ENCODE data around the gene PNPLA7.
"Not testable (repeated sequence)": the region's sequence is repeated elsewhere in the genome, so short reads cannot be mapped to it uniquely, and the experiment has no call there.

PNPLA7 gene

DNA sequence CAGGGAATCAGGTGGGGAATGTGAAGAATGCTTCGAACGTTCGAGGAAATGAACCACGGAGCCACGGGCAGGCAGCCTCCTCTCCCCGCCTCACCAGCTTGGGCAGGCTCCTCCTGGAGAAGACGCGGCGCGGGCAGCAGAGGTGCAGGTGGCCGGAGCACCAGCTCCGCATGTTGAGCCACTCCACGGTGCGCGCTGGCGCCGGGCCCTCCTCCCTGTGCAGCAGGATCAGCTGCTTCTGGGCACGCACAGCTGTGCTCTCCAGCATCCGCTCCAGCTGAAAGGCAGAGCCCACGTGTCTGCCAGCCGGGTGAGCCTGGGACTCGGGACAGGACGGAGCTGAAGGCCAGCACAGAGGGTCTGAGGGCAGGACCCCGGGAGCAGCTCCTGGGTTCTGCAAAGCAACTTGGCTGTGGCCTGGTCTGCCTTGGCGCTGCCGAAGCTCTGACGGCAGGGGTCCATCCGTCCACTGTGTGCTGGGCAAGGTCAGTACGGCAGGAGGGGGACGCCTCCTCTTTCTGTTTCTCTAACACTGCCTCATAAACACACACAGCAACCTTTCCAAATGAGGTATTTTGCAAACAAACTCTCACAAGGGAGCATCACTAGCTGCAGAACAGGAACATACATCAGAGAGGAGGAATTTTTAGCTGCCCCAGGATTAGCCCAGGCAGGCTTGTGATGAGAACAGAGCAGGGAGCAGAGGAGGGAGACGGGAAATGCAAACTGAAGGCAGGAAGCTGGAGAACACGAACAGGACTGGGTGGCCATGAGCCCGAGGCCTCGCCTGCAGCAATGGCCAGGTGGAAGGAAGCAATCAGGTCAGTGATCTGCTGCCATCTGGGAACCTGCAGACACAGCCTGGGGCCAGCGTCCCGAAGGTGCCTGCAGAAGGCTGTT is 71.0 kb downstream of the PNPLA7 start:
- no peak for DNase-seq (ENCODE audit: low read depth)

- no peak for DNase-seq (ENCODE audit: low read depth)
Measured at GRCh38 chr9:137478613-137478961, 71.6 kb downstream of the PNPLA7 start.

DNA sequence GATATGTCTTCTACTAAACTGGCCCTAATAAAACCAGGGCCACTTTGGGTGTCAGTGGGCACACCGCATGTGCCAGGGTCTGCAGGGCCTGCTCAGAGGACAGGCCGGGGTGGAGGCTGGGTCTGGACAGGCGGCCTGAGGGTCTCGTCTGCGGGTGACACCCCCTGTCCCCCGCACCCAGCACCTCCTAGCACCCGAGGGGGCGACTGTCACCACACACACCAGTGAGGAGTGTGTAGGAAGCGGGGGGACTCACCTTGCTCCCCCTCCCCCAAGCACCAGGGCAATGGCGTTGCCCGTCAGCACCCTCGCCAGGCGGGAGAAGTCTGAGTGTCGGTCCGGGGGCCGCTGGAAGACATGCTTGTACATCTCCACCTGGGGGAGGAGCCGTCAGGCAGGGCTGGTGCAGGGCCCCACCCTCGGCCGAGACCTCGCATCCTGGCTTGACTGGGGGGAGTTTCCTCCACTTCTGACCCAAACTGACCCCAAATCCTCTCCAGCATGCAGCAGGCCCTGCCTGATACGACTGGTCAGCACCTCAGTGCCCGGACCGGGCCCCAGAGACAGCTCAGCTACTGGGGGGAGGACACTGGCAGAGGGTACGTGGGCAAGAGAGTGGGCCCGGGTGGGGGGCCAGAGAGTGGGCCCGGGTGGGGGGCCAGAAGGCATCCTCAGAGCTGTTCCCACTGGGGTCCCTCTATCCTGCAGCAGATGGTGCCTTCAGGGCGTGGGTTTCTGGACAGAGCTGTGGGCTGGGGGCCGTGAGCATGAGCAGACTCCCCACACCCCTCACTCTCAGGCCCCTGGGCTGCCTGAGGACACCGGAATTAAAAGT is 72.2 kb downstream of the PNPLA7 start:
- no peak for DNase-seq (ENCODE audit: low read depth)

DNA sequence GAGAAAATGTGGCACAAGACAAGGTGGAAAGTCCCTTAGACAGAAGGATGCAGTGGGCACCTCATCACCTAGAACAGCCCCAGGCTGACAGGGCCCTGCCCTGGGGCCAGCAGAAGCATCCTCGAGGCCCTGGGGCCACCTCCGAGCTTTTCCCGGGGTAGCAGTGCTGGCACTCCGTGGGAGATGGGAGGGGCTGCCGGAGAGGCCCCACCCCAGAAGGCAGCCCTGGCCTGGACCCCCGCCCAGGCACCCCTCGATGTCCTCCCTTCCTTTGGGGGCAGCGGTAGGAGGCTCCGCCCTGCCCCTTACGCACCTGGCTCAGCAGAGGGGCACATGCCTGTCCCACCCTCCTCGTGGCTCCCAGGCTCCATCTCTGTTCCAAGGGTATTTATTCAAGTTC is 73.3 kb downstream of the PNPLA7 start:
- no peak for DNase-seq (ENCODE audit: low read depth)

- DNase-seq (ENCODE audit: low read depth) = no peak
Measured at GRCh38 chr9:137475666-137476065, 74.5 kb downstream of the PNPLA7 start.

- no peak for DNase-seq (ENCODE audit: low read depth)
Measured at GRCh38 chr9:137474271-137474670, 75.9 kb downstream of the PNPLA7 start.

DNA sequence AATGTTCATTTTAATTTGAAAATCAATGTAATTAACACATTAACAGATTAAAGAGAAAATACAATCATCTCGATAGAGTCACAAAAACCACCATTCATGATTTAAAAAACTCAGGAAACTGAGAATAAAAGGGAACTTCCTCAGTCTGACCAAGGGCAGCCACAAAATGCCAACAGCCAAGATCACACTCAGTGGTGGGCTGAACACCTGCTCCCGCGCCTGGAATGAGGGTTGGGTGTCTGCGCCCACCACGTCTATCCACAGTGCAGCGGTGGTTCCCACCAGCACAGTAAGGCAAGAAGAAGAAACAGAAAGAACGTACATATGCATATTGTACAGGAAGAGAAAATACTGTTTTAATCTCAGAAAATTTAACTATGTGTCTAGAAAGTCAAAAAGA is 79.4 kb downstream of the PNPLA7 start:
- DNase-seq (ENCODE audit: low read depth) = no peak

GRCh38 chr9:137467896-137468295 is 82.3 kb downstream of the PNPLA7 start:
- DNase-seq (ENCODE audit: low read depth) = no peak

GRCh38 chr9:137467161-137467581 is 83.0 kb downstream of the PNPLA7 start:
- no peak for DNase-seq (ENCODE audit: low read depth)

GRCh38 chr9:137466389-137467085 is 83.7 kb downstream of the PNPLA7 start:
- DNase-seq (ENCODE audit: low read depth) = not testable (repeated sequence)

DNA sequence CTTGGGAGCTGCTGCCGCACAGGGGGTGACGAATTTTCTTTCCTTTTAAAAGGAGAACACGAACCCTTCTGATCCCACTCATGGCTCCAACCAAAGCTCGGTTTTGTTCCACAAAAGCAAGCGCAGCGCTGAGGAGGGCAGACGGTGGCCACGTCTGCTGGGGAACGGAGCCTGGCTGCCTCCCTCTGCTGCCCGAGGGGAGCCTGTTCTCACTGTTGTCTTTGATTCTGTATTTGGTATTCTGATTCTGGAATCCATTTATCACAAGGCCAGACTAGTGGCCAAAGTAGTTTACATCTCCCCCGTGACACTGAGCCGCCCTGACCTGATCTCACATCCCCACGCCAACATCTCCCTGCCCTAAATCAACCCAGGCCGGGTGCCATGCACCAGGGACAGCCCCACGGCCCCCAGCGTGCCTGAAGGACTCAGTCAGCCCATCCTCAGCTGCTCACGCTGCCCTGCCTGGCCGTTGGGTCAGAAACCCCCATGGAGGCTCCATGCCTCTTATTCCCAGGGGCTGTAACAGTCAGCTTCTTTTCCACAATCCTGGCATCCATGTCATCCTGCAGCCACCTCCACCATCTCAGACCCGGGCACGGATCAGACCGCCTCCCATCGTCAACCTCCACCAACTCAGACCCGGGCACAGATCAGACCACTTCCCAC is 84.3 kb downstream of the PNPLA7 start:
- no peak for DNase-seq (ENCODE audit: low read depth)

GRCh38 chr9:137465000-137465719 is 85.0 kb downstream of the PNPLA7 start:
- DNase-seq (ENCODE audit: low read depth) = no peak

GRCh38 chr9:137464291-137464999 is 85.8 kb downstream of the PNPLA7 start:
- DNase-seq (ENCODE audit: low read depth) = no peak

DNA sequence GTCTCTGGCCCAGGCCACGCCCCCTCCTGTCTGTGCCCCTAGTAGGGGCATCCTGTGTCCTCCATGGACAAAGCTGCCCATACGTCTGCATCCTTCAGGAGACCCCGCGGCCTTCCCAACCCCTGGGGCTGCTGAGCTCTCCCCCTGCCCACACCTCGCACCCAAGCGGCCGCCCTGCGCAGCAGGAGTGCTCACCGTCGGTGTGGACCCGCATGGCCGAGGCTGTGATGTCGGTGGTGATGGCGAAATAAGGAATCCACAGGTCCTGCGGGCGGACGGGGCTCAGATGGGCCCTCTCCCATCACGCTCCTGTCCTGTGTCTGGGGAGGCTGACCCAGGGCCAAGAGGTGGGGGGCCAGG is 86.3 kb downstream of the PNPLA7 start:
- DNase-seq (ENCODE audit: low read depth) = no peak

- DNase-seq (ENCODE audit: low read depth) = no peak
Measured at GRCh38 chr9:137462986-137463930, 86.9 kb downstream of the PNPLA7 start.

DNA sequence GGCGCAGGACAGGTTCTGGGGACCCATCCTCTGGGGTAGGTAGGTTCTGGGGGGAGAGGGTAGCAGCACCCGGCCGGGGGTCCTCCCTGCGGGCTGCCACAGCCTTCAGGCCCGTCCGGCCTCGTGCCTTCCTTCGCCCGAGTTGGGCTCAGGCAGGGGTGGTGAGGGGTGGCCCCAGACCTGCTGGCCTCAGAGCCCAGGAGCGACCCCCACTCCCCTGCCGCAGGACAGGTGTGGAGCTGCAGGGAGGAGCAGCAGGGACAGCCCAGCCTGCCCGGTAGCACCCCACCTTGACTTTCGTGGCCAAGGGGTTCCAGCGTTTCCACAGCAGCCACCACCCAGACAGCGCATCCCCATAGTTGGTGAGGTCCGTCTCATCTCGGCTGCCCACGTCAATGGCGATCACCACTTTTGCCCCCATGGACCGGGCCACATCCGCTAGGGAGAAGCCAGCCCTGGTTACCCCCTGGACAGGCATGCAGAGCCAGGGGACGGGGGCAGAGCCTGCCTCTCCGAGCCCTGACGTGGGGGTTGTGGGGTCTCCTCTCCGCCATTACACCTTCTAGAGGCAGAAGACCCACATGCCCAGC is 87.7 kb downstream of the PNPLA7 start:
- no peak for DNase-seq (ENCODE audit: low read depth)

- DNase-seq (ENCODE audit: low read depth) = no peak
Measured at GRCh38 chr9:137461663-137462395, 88.4 kb downstream of the PNPLA7 start.

- no peak for DNase-seq (ENCODE audit: low read depth)
Measured at GRCh38 chr9:137461316-137461662, 88.9 kb downstream of the PNPLA7 start.
